Tibial artery (tissue), 4 donors: ENCODE data around the gene SYNGR1.
"Not testable (repeated sequence)": the region's sequence is repeated elsewhere in the genome, so short reads cannot be mapped to it uniquely, and the experiment has no call there.

ENCODE experiments used
- DNase-seq, 2 donors: peaks; one replicate each; pipeline ENCODE4 v3.0.0-alpha.2; 2019
- H3K27ac ChIP-seq, 2 donors: fragments of 200-600 bp; sonication (generic) in 1 of 2; 1 replicate in 1 of 2; 2 replicates in 1 of 2; pipeline ENCODE4 v1.5.1; 2018 to 2019; ENCODE audit warnings: mild to moderate bottlenecking in 1 of 2
- H3K27me3 ChIP-seq, 2 donors: fragments of 200-600 bp; sonication (generic) in 1 of 2; one replicate each; pipeline versions ENCODE4 v1.5.1 to v1.6.0; 2016 to 2019
- H3K36me3 ChIP-seq, 3 donors: fragments of 200-600 bp; sonication (generic) in 2 of 3; one replicate each; pipeline ENCODE4 v1.5.1; 2016 to 2019; ENCODE audit warnings: mild to moderate bottlenecking in 2 of 3
- H3K4me1 ChIP-seq, 4 donors: fragments of 200-600 bp; sonication (generic) in 2 of 4; 1 replicate in 3 of 4; 2 replicates in 1 of 4; pipeline ENCODE4 v1.5.1; 2016 to 2019
- H3K4me3 ChIP-seq, 2 donors: fragments of 200-600 bp; sonication (generic) in 1 of 2; 1 replicate in 1 of 2; 2 replicates in 1 of 2; pipeline ENCODE4 v1.5.1; 2018 to 2019; ENCODE audit warnings: mild to moderate bottlenecking in 2 of 2
- H3K9me3 ChIP-seq, 3 donors: fragments of 200-600 bp; sonication (generic) in 1 of 3; one replicate each; pipeline ENCODE4 v1.5.1; 2016 to 2019
- CTCF ChIP-seq, 2 experiments: fragments of 200-600 bp in 1 of 2; fragments of 450-650 bp in 1 of 2; IDR thresholded peaks; one replicate each; pipeline ENCODE4 v1.5.1; 2017 to 2019; ENCODE audit warnings: antibody characterized with exemption in 2 of 2, mild to moderate bottlenecking in 1 of 2, moderate library complexity in 1 of 2
- intact Hi-C: fragments of 100-400 bp; cut with DNase I; formaldehyde crosslinking; loops from one replicate; pipeline ENCODE4 v1.15.0; 2023; ENCODE audit warnings: low total_unique reads

SYNGR1 gene

GRCh38 chr22:39318507-39319283 is 31.1 kb upstream of the SYNGR1 start:
- H3K27ac ChIP-seq, result peak overlapping the region; percentile 97 to 99

GRCh38 chr22:39319284-39320022 is 30.3 kb upstream of the SYNGR1 start, which contains the start of gene RPL3:
RPL3 (minus strand) TSS chr22:39319623; CDS start chr22:39319597, 26 bp downstream.
- H3K27me3 ChIP-seq, result no peaks in the 10 kb centered on the region
- intact Hi-C loops, result loop anchor here (5.0 kb wide), 1 partner anchor 208 kb away; no protein-coding TSS in a partner anchor
- TF ChIP-seq CTCF (IDR thresholded peaks at IDR 0.05), result no peak
- H3K9me3 ChIP-seq, result no peaks in the 10 kb centered on the region
- H3K4me1 ChIP-seq, result peaks cover 0 to 50% (median 32%) of the 10 kb centered on the region in 4 donors
- peak; percentile 95 to 97 for DNase-seq
- peak within 1 kb of the TSS; percentile 55 to 67 for H3K4me3 ChIP-seq
- peaks cover 37 to 38% (median 38%) of the 10 kb centered on the region in 3 donors for H3K36me3 ChIP-seq
- peak within 1 kb of the TSS; percentile 97 to 99 for H3K27ac ChIP-seq

More at GRCh38 chr22:39318507-39319283, 31.1 kb upstream of the SYNGR1 start:
- H3K36me3 ChIP-seq, result peaks cover 45 to 46% (median 45%) of the 10 kb centered on the region in 3 donors
- peak overlapping the region; percentile 55 to 67 for H3K4me3 ChIP-seq
- intact Hi-C loops, result loop anchor here (5.0 kb wide), 1 partner anchor 209 kb away; no protein-coding TSS in a partner anchor
- H3K9me3 ChIP-seq, result no peaks in the 10 kb centered on the region
- H3K27me3 ChIP-seq, result no peaks in the 10 kb centered on the region
- H3K4me1 ChIP-seq, result peaks cover 0 to 50% (median 32%) of the 10 kb centered on the region in 4 donors
- TF ChIP-seq CTCF (IDR thresholded peaks at IDR 0.05), result no peak
- DNase-seq, result no peak

GRCh38 chr22:39320616-39321029 is 29.2 kb upstream of the SYNGR1 start:
- Histone ChIP-seq H3K4me3 (peak overlapping the region; percentile 55 to 67), H3K4me1 (peaks cover 0 to 39% (median 29%) of the 10 kb centered on the region in 4 donors), H3K27ac (peak overlapping the region; percentile 97 to 99), H3K36me3 (peaks cover 25 to 27% (median 26%) of the 10 kb centered on the region in 3 donors)
- intact Hi-C loops, H3K9me3 ChIP-seq, DNase-seq, H3K27me3 ChIP-seq: not testable (repeated sequence)

GRCh38 chr22:39325392-39325932 is 24.3 kb upstream of the SYNGR1 start:
- DNase-seq, result no peak
- H3K36me3 ChIP-seq, result no peaks in the 10 kb centered on the region
- peaks cover 0 to 3% (median 0%) of the 10 kb centered on the region in 4 donors for H3K4me1 ChIP-seq
- no peak for TF ChIP-seq CTCF (IDR thresholded peaks at IDR 0.05)
- intact Hi-C loops, result no loop called here
- H3K27ac ChIP-seq, result no peak overlapping the region
- no peak overlapping the region for H3K4me3 ChIP-seq
- H3K27me3 ChIP-seq, result no peaks in the 10 kb centered on the region
- no peaks in the 10 kb centered on the region for H3K9me3 ChIP-seq

GRCh38 chr22:39327995-39328754 is 21.6 kb upstream of the SYNGR1 start:
- intact Hi-C loops, result no loop called here
- no peaks in the 10 kb centered on the region for H3K9me3 ChIP-seq
- H3K36me3 ChIP-seq, result no peaks in the 10 kb centered on the region
- H3K4me1 ChIP-seq, result no peaks in the 10 kb centered on the region
- TF ChIP-seq CTCF (IDR thresholded peaks at IDR 0.05), result no peak
- H3K4me3 ChIP-seq, result no peak overlapping the region
- no peak overlapping the region for H3K27ac ChIP-seq
- no peaks in the 10 kb centered on the region for H3K27me3 ChIP-seq
- DNase-seq, result no peak

- intact Hi-C loops, H3K27ac ChIP-seq, H3K4me1 ChIP-seq, H3K4me3 ChIP-seq, DNase-seq, H3K27me3 ChIP-seq, H3K9me3 ChIP-seq, H3K36me3 ChIP-seq: not testable (repeated sequence)
Observed at GRCh38 chr22:39330553-39330952, 19.2 kb upstream of the SYNGR1 start.
